ENCODE results near the gene CTDP1.

CTDP1 gene

DNA sequence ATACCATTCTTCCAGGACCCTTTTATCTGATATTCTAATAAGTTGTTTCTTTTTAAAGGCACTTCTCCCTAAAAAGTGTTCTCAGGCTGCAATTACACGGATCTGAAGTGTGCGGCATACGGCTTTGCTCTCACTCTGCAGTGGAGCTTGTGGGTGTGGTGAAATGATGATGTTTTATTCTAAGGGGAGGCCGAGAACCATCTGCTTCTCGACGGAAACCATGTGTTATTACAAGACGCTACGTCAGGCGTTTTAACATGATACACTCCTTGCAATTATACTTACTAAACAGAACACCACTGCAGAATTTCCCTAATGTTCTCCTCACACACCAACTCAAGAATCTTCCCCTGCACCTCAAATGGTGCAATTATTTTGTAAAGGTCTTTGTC is 34.9 kb upstream of the CTDP1 start:
- no peak for DNase-seq (ENCODE audit: low read depth)

DNA sequence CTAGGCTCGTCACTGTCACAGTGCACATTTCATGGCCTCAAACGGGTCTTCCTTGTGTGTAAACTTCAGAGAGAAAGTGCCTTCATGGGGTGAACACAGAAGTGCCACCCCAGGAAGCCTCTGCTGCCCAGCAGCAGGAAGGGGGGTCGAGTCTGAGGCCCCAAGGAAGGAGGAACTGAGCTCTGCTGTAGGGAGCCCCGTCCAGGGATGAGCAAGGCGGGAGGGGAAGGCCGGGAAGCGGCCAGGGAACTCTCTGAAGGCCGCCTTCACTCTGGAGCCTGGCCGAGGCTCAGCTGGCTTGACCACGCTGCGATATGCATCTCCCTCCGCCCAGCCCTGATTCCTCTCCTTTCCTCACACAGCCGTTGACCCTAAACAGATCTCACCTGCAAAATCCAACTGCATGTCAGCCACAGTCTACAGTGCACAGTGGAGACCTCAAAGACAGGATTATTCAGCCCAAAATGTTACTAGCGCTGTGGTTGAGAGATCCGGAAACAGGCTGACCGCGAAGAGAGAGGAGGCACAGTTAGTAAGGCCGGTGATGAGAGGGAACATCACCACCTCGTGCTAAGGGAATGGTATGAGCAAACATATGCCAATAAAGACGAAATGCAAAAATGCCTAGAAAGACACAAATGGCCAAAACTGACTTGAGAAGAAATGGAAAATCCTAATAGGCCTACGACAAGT is 34.2 kb upstream of the CTDP1 start:
- DNase-seq (ENCODE audit: low read depth), result no peak

DNA sequence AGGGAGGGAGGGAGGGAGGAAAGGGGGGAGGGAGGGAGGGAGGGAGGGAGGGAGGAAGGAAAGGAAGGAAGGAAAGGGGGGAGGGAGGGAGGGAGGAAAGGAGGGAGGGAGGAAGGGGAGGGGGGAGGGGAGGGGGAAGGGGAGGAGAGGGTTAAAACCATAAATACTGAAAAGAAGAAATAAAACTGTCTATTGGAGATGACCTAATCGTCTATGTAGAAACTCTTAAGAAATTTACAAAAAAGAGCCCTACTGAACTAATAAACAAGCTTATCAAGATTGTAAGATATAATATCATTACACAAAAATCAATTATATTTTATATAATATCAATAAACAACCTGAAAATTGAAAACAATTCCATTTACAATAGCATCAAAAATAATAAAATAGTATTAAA is 32.3 kb upstream of the CTDP1 start:
- no peak for DNase-seq (ENCODE audit: low read depth)

DNA sequence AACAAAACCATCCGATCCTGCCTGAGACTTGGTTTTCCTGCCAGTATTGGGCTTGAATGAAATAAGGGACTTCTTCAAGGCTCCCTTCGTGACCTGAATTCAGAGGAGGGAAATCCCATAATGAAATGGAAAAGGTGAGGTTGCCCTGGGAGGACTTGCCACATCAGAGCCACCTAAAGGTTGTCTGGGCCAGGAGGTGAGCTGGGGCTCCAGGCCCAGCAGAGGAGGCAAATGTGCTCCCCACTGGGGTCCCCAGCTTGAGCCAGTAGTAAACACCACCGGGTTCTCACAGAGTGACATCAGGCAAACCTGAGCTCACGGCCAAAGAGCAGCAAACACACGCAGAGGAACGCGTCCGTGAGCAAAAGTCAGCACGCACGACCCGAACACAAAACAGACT is 28.6 kb upstream of the CTDP1 start:
- DNase-seq (ENCODE audit: low read depth), result no peak

DNA sequence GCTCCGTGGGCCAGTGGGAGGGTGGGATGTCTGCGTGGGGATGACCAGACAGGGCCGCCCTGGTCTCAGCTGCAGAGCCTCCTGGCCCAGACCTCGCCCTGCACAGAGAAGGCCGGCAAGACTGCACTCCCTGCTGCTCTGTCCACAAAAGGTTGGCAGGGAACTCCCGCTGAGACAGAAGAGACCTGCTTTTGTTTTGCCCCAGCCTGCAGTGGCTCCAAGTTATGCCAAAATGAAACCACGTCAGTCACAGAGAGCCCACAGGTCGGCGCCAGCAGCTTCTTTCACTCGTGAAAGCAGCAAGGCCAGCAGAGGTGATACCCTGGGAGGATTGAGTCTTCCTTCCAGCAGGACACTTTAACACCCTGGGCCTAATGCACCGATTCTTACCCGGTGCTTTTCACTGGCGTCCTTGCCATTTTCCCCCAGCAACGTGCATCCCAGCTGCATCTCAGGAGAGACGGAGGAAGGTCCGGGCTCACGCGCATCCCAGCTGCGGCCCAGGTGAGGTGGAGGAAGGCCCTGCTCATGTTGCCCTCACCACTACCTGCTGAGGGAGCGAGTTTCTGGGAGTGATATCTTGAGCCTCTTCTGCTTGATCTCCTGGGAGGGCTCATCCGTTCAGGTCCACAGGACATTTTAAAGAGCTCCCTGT is 22.1 kb upstream of the CTDP1 start:
- DNase-seq (ENCODE audit: low read depth), result no peak

DNA sequence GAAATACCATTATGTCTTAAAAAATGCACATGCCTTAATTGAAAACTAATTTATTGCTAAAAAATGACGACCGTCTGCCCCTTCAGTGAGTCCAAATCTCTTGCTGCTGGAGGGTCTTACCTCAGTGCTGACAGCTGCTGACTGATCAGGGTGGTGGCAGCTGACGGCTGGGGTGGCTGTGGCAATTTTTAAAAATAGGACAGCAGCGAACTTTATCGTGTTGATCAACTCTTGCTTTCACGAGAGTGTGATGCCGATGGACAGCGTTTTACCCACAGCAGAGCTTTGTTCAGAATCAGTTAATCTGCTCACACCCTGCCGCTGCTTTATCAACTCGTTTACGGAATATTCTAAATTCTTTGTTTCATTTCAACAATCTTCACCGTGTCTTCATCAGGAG is 21.2 kb upstream of the CTDP1 start:
- DNase-seq (ENCODE audit: low read depth), result no peak

DNA sequence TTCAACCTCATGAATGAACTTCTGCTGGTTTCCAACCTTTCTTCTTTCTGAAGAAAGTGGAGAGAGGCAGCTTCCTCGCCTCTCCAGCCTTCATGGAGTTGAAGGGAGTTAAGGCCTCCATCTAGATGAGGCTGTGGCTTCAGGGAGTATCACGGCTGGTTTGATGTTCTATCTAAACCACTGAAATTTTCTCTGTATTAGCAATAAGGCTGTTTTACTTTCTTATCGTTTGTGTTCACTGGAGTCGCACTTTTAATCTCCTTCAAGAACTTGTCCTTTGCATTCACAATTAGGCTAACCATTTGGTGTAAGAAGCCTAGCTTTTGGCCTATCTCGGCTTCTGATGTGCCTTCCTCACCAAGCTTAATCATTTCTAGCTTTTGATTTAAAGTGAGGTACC is 19.9 kb upstream of the CTDP1 start:
- no peak for DNase-seq (ENCODE audit: low read depth)

DNA sequence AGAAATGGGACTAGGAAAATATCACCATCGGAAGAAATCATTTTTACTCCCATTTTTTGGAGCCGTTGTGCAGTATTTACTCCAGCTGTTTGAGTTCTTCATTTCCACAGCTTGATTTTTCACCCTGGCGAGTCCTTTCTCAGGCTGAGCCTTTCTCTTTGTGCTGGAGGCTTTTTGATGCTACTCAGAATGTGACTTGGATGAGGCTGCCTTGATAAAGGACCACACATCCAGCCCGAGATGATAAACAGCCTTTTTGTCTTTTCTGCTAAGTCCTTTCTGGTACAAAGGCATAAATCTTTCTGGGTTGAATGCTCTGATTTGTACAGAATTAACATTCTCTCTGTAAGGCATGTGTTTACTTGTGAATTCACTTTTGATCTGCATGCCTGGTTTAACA is 17.6 kb upstream of the CTDP1 start:
- no peak for DNase-seq (ENCODE audit: low read depth)

DNA sequence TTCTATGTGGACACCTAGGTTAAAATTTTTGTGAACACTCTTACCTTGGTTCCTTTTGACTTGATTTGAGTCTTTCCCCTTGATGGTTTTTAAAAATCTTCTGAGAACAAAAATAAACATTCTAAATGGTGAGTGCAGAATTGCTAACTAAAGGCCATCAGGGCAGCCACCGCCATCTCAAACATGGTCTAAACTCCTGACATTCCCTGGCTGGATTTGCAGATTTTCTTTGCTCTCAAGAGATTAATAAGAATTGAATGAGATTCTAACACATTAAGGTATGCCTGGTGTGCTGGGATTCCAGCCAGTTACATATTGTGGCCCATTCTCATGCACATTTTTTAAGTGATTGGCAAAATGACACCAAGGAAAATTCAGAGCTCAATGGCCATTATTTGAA is 17.2 kb upstream of the CTDP1 start:
- no peak for DNase-seq (ENCODE audit: low read depth)

DNA sequence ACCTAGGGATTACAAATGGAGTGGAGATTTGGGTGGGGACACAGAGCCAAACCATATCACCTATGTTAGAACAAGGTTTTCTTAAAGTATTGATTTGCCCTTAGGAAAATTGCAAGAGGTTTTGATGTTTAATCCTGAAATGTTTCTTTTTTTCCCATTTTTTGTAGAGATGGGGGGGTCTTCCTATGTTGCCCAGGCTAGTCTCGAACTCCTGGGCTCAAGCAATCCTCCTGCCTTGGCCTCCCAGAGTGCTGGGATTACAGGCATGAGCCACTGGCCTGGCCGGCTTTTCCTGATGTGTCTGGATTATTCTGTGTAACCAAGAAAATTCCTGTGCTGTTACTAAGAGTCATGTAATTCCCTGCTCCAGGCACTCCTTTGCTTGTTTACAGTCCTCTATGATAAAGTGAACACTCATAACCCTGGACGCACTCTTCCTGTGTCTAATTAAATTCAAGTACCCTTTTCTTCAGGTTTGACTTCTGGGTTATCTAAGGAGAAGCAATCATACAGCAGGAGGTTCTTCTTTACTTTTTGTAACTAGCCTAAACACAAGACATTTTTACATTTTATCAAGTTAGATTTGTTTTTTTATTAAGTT is 15.0 kb upstream of the CTDP1 start:
- no peak for DNase-seq (ENCODE audit: low read depth)

DNA sequence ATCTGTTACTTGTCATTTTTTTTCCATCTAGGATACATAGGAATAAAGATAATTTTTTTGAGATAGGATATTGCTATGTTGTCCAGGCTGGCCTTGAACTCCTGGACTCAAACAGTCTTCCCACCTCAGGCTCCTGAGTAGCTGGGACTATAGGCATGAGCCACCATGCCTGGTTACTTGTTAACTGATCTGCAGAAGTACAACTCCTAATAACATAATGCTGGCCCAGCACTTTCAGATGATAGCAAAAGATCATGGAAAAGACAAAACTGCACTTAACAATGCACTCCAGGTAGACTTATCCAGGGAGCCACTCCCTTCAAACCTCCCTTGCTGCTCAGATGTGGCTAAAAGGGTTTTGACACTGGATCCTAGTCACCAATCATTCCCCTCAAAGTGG is 11.4 kb upstream of the CTDP1 start:
- DNase-seq (ENCODE audit: low read depth), result no peak

DNA sequence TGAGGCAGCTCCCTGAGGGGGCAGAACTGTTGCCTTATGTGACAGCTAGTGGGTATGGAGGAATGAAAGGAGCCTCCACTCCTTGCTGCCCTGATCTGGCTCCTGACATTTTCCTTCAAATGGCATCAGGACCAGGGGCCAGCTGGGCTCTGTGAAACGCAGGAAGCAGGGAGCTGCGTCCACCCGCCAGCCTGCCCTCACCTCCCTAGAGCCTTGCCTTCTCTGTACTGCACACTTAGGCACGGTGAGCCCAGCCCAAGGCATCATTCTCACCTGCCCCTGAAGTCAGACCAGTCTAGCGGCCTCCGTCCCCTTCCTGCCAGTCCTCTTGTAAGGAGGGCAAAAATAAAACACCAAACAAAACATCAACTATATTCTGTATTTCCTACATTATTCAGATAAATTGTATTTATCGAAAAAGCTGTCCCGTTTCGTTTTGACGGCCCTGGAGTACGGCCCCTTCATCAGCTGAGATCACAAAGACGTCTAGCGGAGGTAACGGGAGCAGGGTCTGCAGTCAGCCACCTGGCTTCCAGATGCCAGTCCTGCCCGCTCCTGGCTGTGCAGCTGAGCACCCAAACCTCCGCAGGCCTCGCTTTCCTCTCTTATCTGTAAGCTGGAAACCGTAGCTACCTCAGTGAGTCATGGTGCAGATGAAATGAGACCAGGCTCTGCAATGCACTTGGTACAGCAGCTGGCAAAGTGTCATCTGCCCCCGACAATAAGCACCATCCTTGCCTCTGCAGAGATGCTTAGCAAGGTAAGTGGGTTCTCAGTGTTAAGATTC is 6.9 kb upstream of the CTDP1 start:
- DNase-seq (ENCODE audit: low read depth), result no peak

DNA sequence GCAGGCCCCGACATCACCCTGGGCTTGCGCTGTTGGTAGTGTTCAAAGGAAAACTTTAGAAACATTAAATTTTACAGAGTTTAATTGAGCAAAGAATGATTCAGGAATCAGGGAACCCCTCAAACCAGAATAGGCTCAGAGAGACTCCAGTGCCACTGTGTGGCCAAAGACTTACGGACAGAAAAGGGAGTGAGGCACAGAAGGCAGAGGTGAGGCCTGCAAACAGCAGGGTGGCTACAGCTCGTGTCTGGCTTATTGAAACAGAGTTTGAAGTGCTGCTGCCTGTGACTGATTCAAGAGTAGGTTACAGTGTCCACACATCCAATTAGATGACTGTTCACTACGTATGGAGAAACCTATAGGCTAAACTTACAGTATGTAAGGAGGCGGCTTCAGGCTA is 2.4 kb upstream of the CTDP1 start:
- no peak for DNase-seq (ENCODE audit: low read depth)

DNA sequence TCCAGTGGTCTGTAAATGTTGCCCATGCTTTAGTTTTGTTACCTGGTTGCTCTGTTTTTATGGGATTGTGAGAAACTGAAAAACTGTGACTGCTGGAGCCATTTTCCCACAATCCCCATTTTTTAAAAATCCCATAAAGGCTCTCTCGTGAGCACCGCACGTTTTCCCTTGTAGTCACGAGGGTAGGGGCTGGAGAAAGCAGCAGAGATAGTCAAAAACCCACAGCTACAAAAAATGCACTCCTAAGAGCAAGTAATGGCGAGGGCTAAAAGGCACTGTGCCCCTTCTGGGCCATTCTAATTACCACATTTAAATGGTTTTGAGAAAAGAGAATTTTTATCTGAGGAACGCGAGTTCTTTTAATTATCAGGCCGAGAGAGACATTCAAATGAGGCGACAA is 1.8 kb upstream of the CTDP1 start:
- no peak for DNase-seq (ENCODE audit: low read depth)

DNA sequence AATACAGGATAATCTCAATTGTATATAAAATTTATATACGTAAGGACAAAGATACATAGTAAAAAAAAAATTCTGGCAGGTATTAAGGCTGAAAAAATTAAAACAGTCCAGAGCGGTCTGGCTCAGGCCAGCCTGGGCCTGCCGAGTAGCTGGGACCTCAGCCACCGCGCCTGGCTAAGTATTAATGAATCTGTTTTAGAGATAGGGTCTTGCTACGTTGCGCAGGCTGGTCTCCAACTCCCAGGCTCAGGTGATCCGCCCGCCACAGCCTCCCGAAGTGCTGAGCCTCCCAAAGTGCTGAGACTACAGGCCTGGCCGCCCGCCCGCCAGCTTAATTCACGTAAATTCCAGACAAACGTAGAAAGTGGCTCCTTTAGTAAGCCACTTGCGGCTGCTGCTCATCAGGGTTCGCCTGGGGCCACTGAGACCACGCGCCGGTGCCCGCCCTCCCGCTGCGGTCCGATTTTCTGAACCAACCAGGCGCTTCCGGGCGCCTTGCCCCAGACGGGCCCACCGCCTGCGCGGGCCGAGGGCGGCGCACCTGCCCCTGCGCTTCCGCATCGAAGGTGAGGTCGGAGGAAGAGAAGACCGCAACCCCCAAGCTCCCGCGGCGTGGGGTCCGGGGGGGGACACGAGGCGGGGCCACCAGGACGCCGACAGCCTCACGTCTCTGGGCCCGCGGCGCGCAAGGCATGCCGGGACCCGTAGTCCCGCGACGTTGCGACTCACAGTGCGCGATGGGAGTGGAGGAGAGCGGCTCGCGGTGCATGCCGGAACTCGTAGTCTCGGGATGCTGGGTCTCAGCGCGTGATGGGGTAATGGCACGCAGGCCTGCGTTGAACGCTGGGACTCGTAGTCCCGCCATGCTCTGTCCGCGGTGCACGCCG is 695 bp upstream of the CTDP1 start:
- DNase-seq (ENCODE audit: low read depth), result peak; percentile 96

DNA sequence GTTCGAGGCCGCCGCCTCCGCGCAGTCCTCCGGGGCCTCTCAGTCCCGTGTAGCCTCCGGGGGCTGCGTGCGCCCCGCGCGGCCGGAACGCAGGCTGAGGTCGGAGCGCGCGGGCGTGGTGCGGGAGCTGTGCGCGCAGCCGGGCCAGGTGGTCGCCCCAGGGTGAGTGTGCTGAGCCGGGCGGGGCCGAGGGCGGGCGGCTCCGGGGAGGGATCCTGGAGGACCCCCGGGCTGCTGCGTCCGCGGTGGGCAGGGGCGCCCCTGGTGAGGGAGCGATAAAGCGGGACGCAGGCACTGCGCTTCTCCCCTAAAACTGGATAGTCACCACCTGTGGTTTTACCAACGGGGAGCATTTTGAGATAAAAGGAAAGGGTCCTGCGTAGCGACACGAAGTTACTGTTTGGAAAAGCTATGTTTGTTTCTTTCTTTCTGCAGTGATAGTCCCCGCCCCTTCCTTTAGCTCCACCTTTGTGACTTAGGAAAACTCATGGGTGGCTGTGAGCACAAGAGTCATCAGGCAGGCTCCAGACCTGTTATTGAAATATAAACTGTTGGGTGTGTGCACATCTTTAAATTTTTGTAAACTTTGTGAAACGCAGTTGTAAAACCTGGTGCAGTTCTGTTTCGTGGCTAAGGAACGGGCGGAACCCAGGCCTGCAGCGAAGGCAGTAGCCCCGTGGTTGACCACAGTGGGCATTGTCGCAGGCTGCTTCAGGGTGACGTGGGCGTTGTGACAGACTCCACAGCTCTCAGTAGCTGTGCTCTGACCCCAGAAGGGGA is 687 bp downstream of the CTDP1 start:
- no peak for DNase-seq (ENCODE audit: low read depth)

DNA sequence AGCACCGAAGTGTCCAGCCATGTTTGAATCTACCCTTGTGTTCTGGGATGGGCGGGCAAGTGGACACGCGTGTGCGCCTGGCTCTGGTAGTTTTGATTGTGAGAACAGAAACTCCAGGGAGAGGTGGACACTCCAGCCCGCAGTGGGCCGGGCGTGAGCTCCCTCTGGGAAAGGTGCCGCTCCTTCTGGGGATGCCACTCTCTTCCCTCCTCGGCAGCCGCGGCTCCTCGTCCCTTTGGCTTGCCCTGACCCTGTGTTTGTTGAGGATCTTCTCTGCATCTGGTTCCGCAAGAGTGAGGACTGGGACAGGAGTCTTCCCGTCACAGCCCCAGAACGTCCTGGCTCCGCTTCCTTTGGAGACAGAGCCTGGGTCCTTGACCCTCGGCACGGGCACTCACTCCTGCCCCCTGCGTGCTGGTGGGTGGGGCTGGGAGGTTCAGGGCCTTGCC is 1.3 kb downstream of the CTDP1 start:
- no peak for DNase-seq (ENCODE audit: low read depth)

DNA sequence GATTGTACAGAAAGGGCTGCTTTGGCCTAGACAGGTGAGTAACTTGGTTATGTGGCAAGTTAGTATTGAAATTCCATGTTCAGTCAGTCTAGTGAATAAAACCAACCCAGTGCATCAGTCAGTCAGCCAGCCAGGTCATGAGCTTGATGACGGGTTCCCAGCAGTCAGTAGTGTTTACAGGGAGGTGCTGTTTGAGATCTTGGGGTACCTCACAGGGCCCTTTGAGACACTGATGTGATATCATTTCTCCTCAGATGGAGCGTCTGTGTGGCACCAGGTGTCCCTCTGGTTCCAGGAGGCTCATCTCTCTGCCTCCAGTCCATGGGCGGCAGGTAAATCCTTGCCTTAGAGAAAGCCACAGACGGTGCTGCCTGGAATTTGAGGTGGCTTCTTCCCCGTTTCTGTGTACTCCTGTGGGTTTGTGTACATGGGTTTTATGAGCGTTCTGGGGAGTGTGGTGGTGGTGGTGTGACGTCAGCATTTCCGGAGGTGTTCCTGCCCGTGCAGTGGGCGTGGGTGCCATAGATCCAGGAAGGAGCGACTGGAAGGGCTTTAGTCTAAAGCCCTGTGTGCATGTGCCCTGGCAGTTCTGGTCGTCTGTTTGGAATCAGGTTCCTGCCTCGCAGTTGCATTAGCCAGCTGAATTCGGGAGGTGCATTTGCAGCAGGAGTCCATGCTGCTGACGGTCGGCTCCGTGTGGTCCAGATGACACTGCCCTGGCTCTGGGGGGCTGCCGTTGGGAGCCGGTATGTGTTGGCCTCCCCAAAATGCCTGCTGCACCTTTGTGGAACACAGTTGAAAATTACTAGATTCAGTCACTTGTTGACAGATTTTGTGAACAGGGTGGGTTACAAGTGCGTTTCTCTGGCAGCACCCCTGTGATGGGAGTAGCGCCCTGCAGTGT is 2.1 kb downstream of the CTDP1 start:
- no peak for DNase-seq (ENCODE audit: low read depth)

DNA sequence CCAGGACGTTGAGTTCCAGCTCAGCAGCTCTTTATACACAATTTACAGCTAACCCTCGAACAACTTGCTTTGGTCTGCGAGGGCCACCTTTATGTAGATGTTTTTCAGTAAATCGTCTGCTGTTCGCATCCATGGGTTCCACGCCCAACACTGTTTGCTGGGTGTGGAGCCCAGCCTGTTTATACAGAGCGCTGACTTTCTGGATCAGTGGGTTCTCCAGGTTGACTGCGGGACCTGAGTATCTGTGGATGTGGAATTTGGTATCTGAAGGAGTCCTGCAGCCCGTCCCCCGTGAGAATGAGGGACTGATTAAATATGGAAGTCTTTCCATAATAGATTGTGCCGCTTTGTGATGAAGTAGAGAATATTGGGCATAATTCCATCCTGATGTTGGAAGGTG is 2.9 kb downstream of the CTDP1 start:
- DNase-seq (ENCODE audit: low read depth), result no peak

All from stimulated activated CD8-positive, alpha-beta memory T cell treated with anti-CD3 and anti-CD28 coated beads, Interleukin-4, amount 100 ng/mL, for 24 hours (primary cell).